Right lobe of liver (tissue), 4 donors: ENCODE results near the gene RPP25.

Source experiments
- POLR2A ChIP-seq: fragments of 450-650 bp; IDR thresholded peaks from one replicate; pipeline ENCODE4 v1.6.1; 2017; ENCODE audit warnings: antibody characterized with exemption, mild to moderate bottlenecking
- TF ChIP-seq, protein P1 (sequence below), 4 donors: fragments of 200-600 bp in 3 of 4; fragments of 450-650 bp in 1 of 4; IDR thresholded peaks; one replicate each; pipeline versions ENCODE4 v1.5.1 to v1.8.0; 2016 to 2022; ENCODE audit warnings: antibody characterized with exemption in 4 of 4, mild to moderate bottlenecking in 2 of 4
- donor health status: DM: no; HTN: no; CAD: no.
- donor health status: DM: no; HTN: no; CAD: no.
- donor health status: DM: no; HTN: yes; CAD: no.

DNA sequence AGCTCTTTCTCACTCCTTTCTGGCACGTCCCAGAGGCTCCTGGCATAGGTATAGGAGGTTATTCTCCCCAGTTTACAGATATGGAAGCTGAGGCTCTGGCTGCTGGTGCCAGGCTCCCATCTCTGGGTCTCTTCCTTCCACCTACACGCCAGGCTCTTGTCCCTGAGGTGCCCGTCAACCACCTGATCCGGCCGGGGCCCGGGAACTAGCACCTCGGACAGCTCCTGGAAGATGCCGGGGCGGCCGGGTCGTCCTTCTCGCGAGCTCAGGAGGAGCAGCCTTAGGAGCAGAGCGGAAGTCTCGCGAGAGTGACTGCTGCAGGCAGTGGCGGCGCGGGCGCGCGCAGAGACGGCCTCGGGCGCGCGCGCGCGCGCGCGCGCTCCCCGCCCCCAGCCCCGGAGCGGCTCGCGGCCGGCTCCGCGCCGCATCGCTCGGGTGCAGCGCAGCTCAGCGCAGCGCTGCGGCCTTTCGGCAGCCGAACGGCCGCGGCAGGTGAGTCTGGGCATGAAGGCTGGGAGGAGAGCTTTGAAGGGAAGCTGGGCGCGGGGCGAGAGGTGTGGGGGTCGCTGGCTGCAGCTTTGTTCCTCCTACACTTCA is 38.7 kb upstream of the RPP25 start, which contains the start of gene SCAMP5:
- TF ChIP-seq, protein P1, sequence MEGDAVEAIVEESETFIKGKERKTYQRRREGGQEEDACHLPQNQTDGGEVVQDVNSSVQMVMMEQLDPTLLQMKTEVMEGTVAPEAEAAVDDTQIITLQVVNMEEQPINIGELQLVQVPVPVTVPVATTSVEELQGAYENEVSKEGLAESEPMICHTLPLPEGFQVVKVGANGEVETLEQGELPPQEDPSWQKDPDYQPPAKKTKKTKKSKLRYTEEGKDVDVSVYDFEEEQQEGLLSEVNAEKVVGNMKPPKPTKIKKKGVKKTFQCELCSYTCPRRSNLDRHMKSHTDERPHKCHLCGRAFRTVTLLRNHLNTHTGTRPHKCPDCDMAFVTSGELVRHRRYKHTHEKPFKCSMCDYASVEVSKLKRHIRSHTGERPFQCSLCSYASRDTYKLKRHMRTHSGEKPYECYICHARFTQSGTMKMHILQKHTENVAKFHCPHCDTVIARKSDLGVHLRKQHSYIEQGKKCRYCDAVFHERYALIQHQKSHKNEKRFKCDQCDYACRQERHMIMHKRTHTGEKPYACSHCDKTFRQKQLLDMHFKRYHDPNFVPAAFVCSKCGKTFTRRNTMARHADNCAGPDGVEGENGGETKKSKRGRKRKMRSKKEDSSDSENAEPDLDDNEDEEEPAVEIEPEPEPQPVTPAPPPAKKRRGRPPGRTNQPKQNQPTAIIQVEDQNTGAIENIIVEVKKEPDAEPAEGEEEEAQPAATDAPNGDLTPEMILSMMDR (IDR thresholded peaks at IDR 0.05), result no peak
- TF ChIP-seq POLR2A, result peak; percentile 19
